A673 (cell line): ENCODE measurements around the gene HOXC13. TPM values are rescaled to one million over a fixed set of nuclear protein-coding genes. Genes with fewer than 3 reads are reported as not detected.

ENCODE experiments used
- BruUV-seq: library from RNA; stranded (reverse); fragments of 400-500 nt; replicated peaks from 2 replicates; lab custom pipeline; 2021; lab: Mats Ljungman, UMichigan
- CTCF ChIA-PET: fragments of 300-600 bp; sonication (Branson Sonifier 250); formaldehyde crosslinking; loops from one replicate; lab custom pipeline; 2022; ENCODE audit warnings: antibody characterized with exemption; lab: Charles Lee
- POLR2A ChIA-PET: fragments of 300-600 bp; sonication (Branson Sonifier 250); formaldehyde crosslinking; loops from one replicate; lab custom pipeline; 2022; ENCODE audit warnings: antibody characterized with exemption; ENCODE audit not compliant: low non-redundant PET; lab: Charles Lee
- DNase-seq: peaks from one replicate; pipeline ENCODE4 v3.0.0-alpha.2; 2015; ENCODE audit warnings: low spot score
- H3K27ac ChIP-seq: fragments of 200-600 bp; sonication (generic); 2 replicates; pipeline ENCODE4 v1.5.1; 2016; ENCODE audit warnings: mixed run types, low read depth, mild to moderate bottlenecking, mixed read lengths, antibody characterized with exemption, low read length; ENCODE audit not compliant: poor library complexity, severe bottlenecking
- H3K27me3 ChIP-seq: fragments of 200-600 bp; sonication (generic); replicated peaks from 2 replicates; pipeline ENCODE4 v1.6.1; 2017; ENCODE audit warnings: mixed run types, low read depth, mild to moderate bottlenecking, mixed read lengths, antibody characterized with exemption, low read length; ENCODE audit not compliant: insufficient read depth, poor library complexity
- H3K36me3 ChIP-seq: fragments of 200-600 bp; sonication (generic); 2 replicates; pipeline ENCODE4 v1.6.1; 2016; ENCODE audit warnings: mixed run types, mild to moderate bottlenecking, mixed read lengths, antibody characterized with exemption, low read length; ENCODE audit not compliant: insufficient read depth, poor library complexity, severe bottlenecking
- H3K4me1 ChIP-seq: fragments of 200-600 bp; sonication (generic); 2 replicates; pipeline ENCODE4 v1.6.1; 2017; ENCODE audit warnings: mixed run types, mild to moderate bottlenecking, mixed read lengths, antibody characterized with exemption, low read length; ENCODE audit not compliant: insufficient read depth, poor library complexity, severe bottlenecking
- H3K4me3 ChIP-seq: fragments of 200-600 bp; sonication (generic); 2 replicates; pipeline ENCODE4 v1.5.1; 2016; ENCODE audit warnings: low read depth, mixed run types, mild to moderate bottlenecking, mixed read lengths, low read length; ENCODE audit not compliant: poor library complexity, severe bottlenecking
- H3K9me3 ChIP-seq: fragments of 200-600 bp; sonication (generic); 2 replicates; pipeline ENCODE4 v1.6.1; 2016; ENCODE audit warnings: mixed run types, low read depth, mild to moderate bottlenecking, mixed read lengths, antibody characterized with exemption, low read length; ENCODE audit not compliant: poor library complexity, severe bottlenecking
- CTCF ChIP-seq: fragments of 300-800, 200-600 bp; sonication (generic); conservative IDR thresholded peaks from 2 replicates; pipeline ENCODE4 v1.5.1; 2017; ENCODE audit warnings: low read depth, mild to moderate bottlenecking, antibody characterized with exemption, low read length, moderate library complexity, mixed read lengths
- EZH2 ChIP-seq: fragments of 200-600 bp; sonication (generic); IDR thresholded peaks from 2 replicates; pipeline ENCODE4 v1.6.1; 2017; ENCODE audit warnings: borderline replicate concordance, low read depth, mild to moderate bottlenecking, mixed read lengths, antibody characterized with exemption, low read length; ENCODE audit not compliant: poor library complexity, severe bottlenecking
- intact Hi-C: fragments of 100-400 bp; cut with micrococcal nuclease; formaldehyde crosslinking; loops from one replicate; pipeline ENCODE4 v1.10.0; 2022; ENCODE audit not compliant: unreplicated experiment
- total RNA-seq: library from RNA; stranded (reverse); gene quantifications from 2 replicates; pipeline ENCODE4 v1.2.3, GENCODE V29; 2021

Gene HOXC13
- total RNA-seq, 1 experiment from 2014 or later, result 10.1 TPM

DNA sequence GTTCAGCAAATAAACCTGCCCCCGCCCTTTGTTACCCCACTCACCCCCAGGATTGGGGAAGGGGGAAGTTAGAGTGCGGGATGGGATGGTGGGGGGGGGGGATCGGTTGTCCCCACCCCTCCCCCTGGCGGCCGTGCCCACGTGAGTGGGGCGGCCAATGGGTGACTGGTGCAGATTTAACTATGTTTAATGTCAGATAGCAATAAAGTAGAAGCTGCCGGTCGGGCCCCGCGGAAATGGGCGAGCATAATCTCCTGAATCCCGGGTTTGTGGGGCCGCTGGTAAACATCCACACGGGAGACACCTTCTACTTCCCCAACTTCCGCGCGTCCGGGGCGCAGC, 16.0 kb downstream of the HOXC13 start, which contains the start of gene HOXC12:
TSS of gene HOXC12 (plus strand) at position 210 of the 342 bp plus-strand sequence. CDS start at position 237, 27 bp downstream.
- H3K4me3 ChIP-seq, result peak within 1 kb of the TSS; percentile 62
- intact Hi-C loops, result no loop called here
- no TSS peak for BruUV-seq
- ChIA-PET POLR2A (interaction anchor here (0.7 to 0.8 kb wide), 2 partner anchors 14 to 907 kb away, joined by 5 to 6 read pairs; no protein-coding TSS in a partner anchor), CTCF (interaction anchor here (0.5 to 0.7 kb wide), 2 partner anchors 51 to 265 kb away, joined by 3 read pairs; no protein-coding TSS in a partner anchor)
- no peak for TF ChIP-seq CTCF
- no peak for TF ChIP-seq EZH2
- H3K9me3 ChIP-seq, result no peaks in the 10 kb centered on the region
- peak within 1 kb of the TSS; percentile 62 for H3K27ac ChIP-seq
- peaks cover 6% of the 10 kb centered on the region for H3K27me3 ChIP-seq
- no peaks in the 10 kb centered on the region for H3K36me3 ChIP-seq
- peak; percentile 73 for DNase-seq
- peaks cover 3% of the 10 kb centered on the region for H3K4me1 ChIP-seq

GRCh38 chr12:53955036-53955775, 16.6 kb downstream of the HOXC13 start:
- no TSS peak for BruUV-seq
- ChIA-PET CTCF (interaction anchor here (0.5 to 0.7 kb wide), 2 partner anchors 50 to 264 kb away, joined by 3 read pairs; no protein-coding TSS in a partner anchor), POLR2A (interaction anchor here (0.6 to 0.8 kb wide), 3 partner anchors 13 to 908 kb away, joined by 5 to 9 read pairs (median 6); no protein-coding TSS in a partner anchor)
- DNase-seq, result peak; percentile 58
- Histone ChIP-seq H3K4me1 (peaks cover 3% of the 10 kb centered on the region), H3K27me3 (peaks cover 6% of the 10 kb centered on the region), H3K9me3 (no peaks in the 10 kb centered on the region), H3K36me3 (no peaks in the 10 kb centered on the region), H3K27ac (peak overlapping the region; percentile 62), H3K4me3 (peak overlapping the region; percentile 62)
- intact Hi-C loops, result no loop called here
- TF ChIP-seq EZH2 (no peak), CTCF (no peak)

DNA sequence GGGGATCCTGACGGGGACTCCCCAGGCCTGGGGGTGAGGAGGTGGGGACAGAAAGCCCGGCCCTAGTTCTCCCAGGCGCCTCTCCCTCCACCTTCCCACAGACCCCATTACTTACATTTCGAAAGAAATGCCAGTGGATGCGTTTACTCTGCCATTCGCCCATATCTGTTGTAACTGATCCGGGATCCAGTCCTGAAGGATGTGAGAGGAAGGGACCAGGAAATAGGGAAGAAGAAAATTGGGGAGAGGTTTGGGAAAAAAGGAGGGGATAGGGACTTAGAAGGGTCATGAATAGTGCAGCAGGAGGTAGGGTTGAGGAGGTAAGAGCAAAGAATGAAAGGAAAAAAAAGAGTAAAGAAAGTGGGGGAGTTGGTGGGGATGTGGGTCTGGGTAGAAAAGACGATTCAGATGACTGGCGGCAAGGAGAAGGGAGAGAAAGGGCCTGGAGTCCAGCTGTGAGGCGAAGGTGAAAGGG, 17.2 kb downstream of the HOXC13 start:
- CTCF ChIA-PET, result no interaction called here
- Histone ChIP-seq H3K4me1 (peaks cover 3% of the 10 kb centered on the region), H3K36me3 (no peaks in the 10 kb centered on the region), H3K27me3 (peaks cover 6% of the 10 kb centered on the region), H3K27ac (no peak overlapping the region), H3K9me3 (no peaks in the 10 kb centered on the region), H3K4me3 (peak overlapping the region; percentile 62)
- DNase-seq, result no peak
- POLR2A ChIA-PET, result interaction anchor here (0.6 kb wide), 1 partner anchor 170 kb away, joined by 9 read pairs; no protein-coding TSS in a partner anchor
- intact Hi-C loops, result no loop called here
- TF ChIP-seq EZH2 (no peak), CTCF (no peak)
- BruUV-seq, result no TSS peak
